ENCODE measurements around the gene NCKIPSD. TPM values are rescaled to one million over a fixed set of nuclear protein-coding genes. Genes with fewer than 3 reads are reported as not detected.
"Not testable (repeated sequence)": the region's sequence is repeated elsewhere in the genome, so short reads cannot be mapped to it uniquely, and the experiment has no call there.

NCKIPSD gene
- total and polyA plus RNA-seq, 2 donors (not counting 3 experiments of a cell fraction or from before 2014, with no cell fraction given) = 12.8 to 19.1 TPM

GRCh38 chr3:48734541-48734940 lies 48.8 kb upstream of the NCKIPSD start:
- H4K20me1 ChIP-seq (replicated peaks; ENCODE audit: control insufficient read depth, extremely low read depth, insufficient read depth, low read length); intact Hi-C loops (cut with micrococcal nuclease); H2AFZ ChIP-seq (ENCODE audit: low read depth, low read length); H3K9me1 ChIP-seq (replicated peaks; ENCODE audit: control insufficient read depth, extremely low read depth, insufficient read depth, low read length); H3K79me2 ChIP-seq (ENCODE audit: control insufficient read depth, insufficient read depth, low read length); H3K27me3 ChIP-seq (ENCODE audit: control insufficient read depth in 2 of 2, insufficient read depth in 2 of 2, low read length in 2 of 2); H3K4me1 ChIP-seq (ENCODE audit: control insufficient read depth, extremely low read depth, insufficient read depth, low read length); H3K4me3 ChIP-seq (replicated peaks in 1 of 3; ENCODE audit: insufficient read depth in 1 of 3, low read depth in 1 of 3, low read length in 3 of 3); H3K9ac ChIP-seq (replicated peaks; ENCODE audit: extremely low read depth, insufficient read depth, low read length); FAIRE-seq; BruUV-seq (replicated peaks); H3K4me2 ChIP-seq (ENCODE audit: insufficient read depth, low read length); DNase-seq (ENCODE audit: low read depth, low spot score); CTCF ChIA-PET; H3K27ac ChIP-seq (ENCODE audit: insufficient read depth, low read depth, low read length); dilution Hi-C loops (cut with MboI; ENCODE audit: extremely low pct_ligation_motif_present, low sequenced_read_pairs); H3K9me3 ChIP-seq (replicated peaks; ENCODE audit: control insufficient read depth, insufficient read depth, low read length); POLR2A ChIA-PET; H3K36me3 ChIP-seq (ENCODE audit: control insufficient read depth in 2 of 2, extremely low read depth in 1 of 2, insufficient read depth in 2 of 2, low read length in 2 of 2): not testable (repeated sequence)

- H3K27ac ChIP-seq (ENCODE audit: insufficient read depth, low read depth, low read length); DNase-seq (ENCODE audit: low read depth, low spot score); dilution Hi-C loops (cut with MboI; ENCODE audit: extremely low pct_ligation_motif_present, low sequenced_read_pairs); intact Hi-C loops (cut with micrococcal nuclease); H3K9me1 ChIP-seq (replicated peaks; ENCODE audit: control insufficient read depth, extremely low read depth, insufficient read depth, low read length); POLR2A ChIA-PET; H3K36me3 ChIP-seq (ENCODE audit: control insufficient read depth in 2 of 2, extremely low read depth in 1 of 2, insufficient read depth in 2 of 2, low read length in 2 of 2); H3K4me3 ChIP-seq (replicated peaks in 1 of 3; ENCODE audit: insufficient read depth in 1 of 3, low read depth in 1 of 3, low read length in 3 of 3); H3K4me1 ChIP-seq (ENCODE audit: control insufficient read depth, extremely low read depth, insufficient read depth, low read length); CTCF ChIA-PET; H3K27me3 ChIP-seq (ENCODE audit: control insufficient read depth in 2 of 2, insufficient read depth in 2 of 2, low read length in 2 of 2); H4K20me1 ChIP-seq (replicated peaks; ENCODE audit: control insufficient read depth, extremely low read depth, insufficient read depth, low read length); H2AFZ ChIP-seq (ENCODE audit: low read depth, low read length); H3K79me2 ChIP-seq (ENCODE audit: control insufficient read depth, insufficient read depth, low read length); FAIRE-seq; H3K4me2 ChIP-seq (ENCODE audit: insufficient read depth, low read length); BruUV-seq (replicated peaks); H3K9ac ChIP-seq (replicated peaks; ENCODE audit: extremely low read depth, insufficient read depth, low read length); H3K9me3 ChIP-seq (replicated peaks; ENCODE audit: control insufficient read depth, insufficient read depth, low read length): not testable (repeated sequence)
These were observed 48.2 kb upstream of the NCKIPSD start for GRCh38 chr3:48733752-48734518.

Measured in endothelial cell of umbilical vein (primary cell).